ENCODE measurements around the gene SASH1. TPM values are rescaled to one million over a fixed set of nuclear protein-coding genes. Genes with fewer than 3 reads are reported as not detected.

SASH1 gene
- total and polyA plus RNA-seq, 2 donors (not counting 3 experiments of a cell fraction or from before 2014, with no cell fraction given) = 18.5 to 103 TPM

GRCh38 chr6:148336901-148337300, 5.7 kb upstream of the SASH1 start:
- no peak for TF ChIP-seq GATA2 (IDR thresholded peaks at IDR 0.05; ENCODE audit: insufficient read depth, insufficient read length, low read depth, low read length)
- TF ChIP-seq, protein P1, sequence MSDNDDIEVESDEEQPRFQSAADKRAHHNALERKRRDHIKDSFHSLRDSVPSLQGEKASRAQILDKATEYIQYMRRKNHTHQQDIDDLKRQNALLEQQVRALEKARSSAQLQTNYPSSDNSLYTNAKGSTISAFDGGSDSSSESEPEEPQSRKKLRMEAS (IDR thresholded peaks at IDR 0.05; ENCODE audit: insufficient read depth, insufficient read length) = no peak
- TF ChIP-seq MYC (IDR thresholded peaks at IDR 0.05; ENCODE audit: low read depth, low read length) = no peak
- no peak for TF ChIP-seq JUN (IDR thresholded peaks at IDR 0.05; ENCODE audit: borderline replicate concordance, insufficient read depth, insufficient read length, low read depth)
- TF ChIP-seq CTCF (IDR thresholded peaks at IDR 0.05; ENCODE audit: extremely low read depth in 1 of 2, insufficient read depth in 1 of 2, low read depth in 1 of 2, low read length in 2 of 2) = no peak
- no peak for TF ChIP-seq POLR2A (IDR thresholded peaks at IDR 0.05; ENCODE audit: low read depth, low read length)
- TF ChIP-seq POLR2AphosphoS5 (IDR thresholded peaks at IDR 0.05; ENCODE audit: insufficient read depth, low read depth, low read length) = no peak
- TF ChIP-seq EZH2 (IDR thresholded peaks at IDR 0.05; ENCODE audit: borderline replicate concordance, low read depth, low read length, severe bottlenecking) = no peak
- TF ChIP-seq FOS (IDR thresholded peaks at IDR 0.05; ENCODE audit: borderline replicate concordance, insufficient read depth, low read length) = no peak
- POLR2A ChIA-PET = no interaction called here
- H4K20me1 ChIP-seq (replicated peaks; ENCODE audit: control insufficient read depth, extremely low read depth, insufficient read depth, low read length) = no peaks in the 10 kb centered on the region
- FAIRE-seq (no peak), DNase-seq (ENCODE audit: low read depth, low spot score) (no peak)
- no peak overlapping the region for H3K27ac ChIP-seq (ENCODE audit: insufficient read depth, low read depth, low read length)
- H3K4me2 ChIP-seq (ENCODE audit: insufficient read depth, low read length) = no peak overlapping the region
- CTCF ChIA-PET = interaction anchor here (0.6 to 0.9 kb wide), 4 partner anchors 20 to 157 kb away, joined by 3 to 6 read pairs (median 4); no protein-coding TSS in a partner anchor
- BruUV-seq (replicated peaks) = no TSS peak
- no peaks in the 10 kb centered on the region for H3K36me3 ChIP-seq (ENCODE audit: control insufficient read depth in 2 of 2, extremely low read depth in 1 of 2, insufficient read depth in 2 of 2, low read length in 2 of 2)
- H3K4me3 ChIP-seq (replicated peaks in 1 of 3; ENCODE audit: insufficient read depth in 1 of 3, low read depth in 1 of 3, low read length in 3 of 3) = no peak overlapping the region
- dilution Hi-C loops (cut with MboI; ENCODE audit: extremely low pct_ligation_motif_present, low sequenced_read_pairs) (no loop called here), intact Hi-C loops (cut with micrococcal nuclease) (no loop called here)
- H3K27me3 ChIP-seq (ENCODE audit: control insufficient read depth in 2 of 2, insufficient read depth in 2 of 2, low read length in 2 of 2) = no peaks in the 10 kb centered on the region
- H3K9me1 ChIP-seq (replicated peaks; ENCODE audit: control insufficient read depth, extremely low read depth, insufficient read depth, low read length) = no peaks in the 10 kb centered on the region
- H3K9ac ChIP-seq (replicated peaks; ENCODE audit: extremely low read depth, insufficient read depth, low read length) = no peak overlapping the region
- peaks cover 17% of the 10 kb centered on the region for H3K4me1 ChIP-seq (ENCODE audit: control insufficient read depth, extremely low read depth, insufficient read depth, low read length)
- no peaks in the 10 kb centered on the region for H3K9me3 ChIP-seq (replicated peaks; ENCODE audit: control insufficient read depth, insufficient read depth, low read length)
- H3K79me2 ChIP-seq (ENCODE audit: control insufficient read depth, insufficient read depth, low read length) = peaks cover 14% of the 10 kb centered on the region
- no peak overlapping the region for H2AFZ ChIP-seq (ENCODE audit: low read depth, low read length)

Measured in endothelial cell of umbilical vein (primary cell).